GM23338 (cell line): Measurements from ENCODE around the gene LNX1. TPM values are rescaled to one million over a fixed set of nuclear protein-coding genes. Genes with fewer than 3 reads are reported as not detected.

Source experiments
- ATAC-seq: fragments of 200-7000 bp; cut with Tn5 transposase; 3 replicates; pipeline ENCODE4 v1.9.1; 2020
- DNase-seq: peaks from one replicate; pipeline ENCODE4 v3.0.0-alpha.2; 2015; ENCODE audit warnings: low spot score
- H2AFZ ChIP-seq: fragments of 200-600 bp; sonication (generic); 2 replicates; pipeline ENCODE4 v1.8.0; 2016; ENCODE audit warnings: antibody characterized with exemption, mild to moderate bottlenecking, moderate library complexity
- H3F3A ChIP-seq: fragments of 200-600 bp; sonication (generic); replicated peaks from 2 replicates; pipeline ENCODE4 v1.8.0; 2017; ENCODE audit warnings: antibody characterized with exemption, mixed run types, low read depth
- H3K27ac ChIP-seq: fragments of 200-600 bp; sonication (generic); 2 replicates; pipeline ENCODE4 v1.6.1; 2016; ENCODE audit warnings: low read depth
- H3K27me3 ChIP-seq: fragments of 200-600 bp; sonication (generic); 2 replicates; pipeline ENCODE4 v1.8.0; 2016; ENCODE audit warnings: mild to moderate bottlenecking, mixed run types, moderate library complexity; ENCODE audit not compliant: insufficient read depth
- H3K36me3 ChIP-seq: fragments of 200-600 bp; sonication (generic); 2 replicates; pipeline ENCODE4 v1.8.0; 2016; ENCODE audit warnings: mild to moderate bottlenecking; ENCODE audit not compliant: insufficient read depth
- H3K4me1 ChIP-seq: fragments of 200-600 bp; sonication (generic); 2 replicates; pipeline ENCODE4 v1.8.0; 2016; ENCODE audit warnings: mild to moderate bottlenecking, moderate library complexity; ENCODE audit not compliant: insufficient read depth
- H3K4me2 ChIP-seq: fragments of 200-600 bp; sonication (generic); 2 replicates; pipeline ENCODE4 v1.7.1; 2017; ENCODE audit warnings: mixed run types
- H3K4me3 ChIP-seq: fragments of 200-600 bp; sonication (generic); 2 replicates; pipeline ENCODE4 v1.6.1; 2016; ENCODE audit warnings: mixed run types
- H3K79me2 ChIP-seq: fragments of 200-600 bp; sonication (generic); replicated peaks from 2 replicates; pipeline ENCODE4 v1.8.0; 2017; ENCODE audit warnings: mild to moderate bottlenecking; ENCODE audit not compliant: insufficient read depth
- H3K9me2 ChIP-seq: fragments of 200-600 bp; sonication (generic); 2 replicates; pipeline ENCODE4 v1.8.0; 2017; ENCODE audit not compliant: insufficient read depth
- H4K20me1 ChIP-seq: fragments of 200-600 bp; sonication (generic); replicated peaks from 2 replicates; pipeline ENCODE4 v1.8.0; 2017; ENCODE audit warnings: mild to moderate bottlenecking; ENCODE audit not compliant: insufficient read depth
- H3K27ac Mint-ChIP-seq: 2 replicates; pipeline ENCODE4 v1.8.0; 2020; ENCODE audit warnings: inconsistent platforms, mild to moderate bottlenecking, moderate library complexity, mixed read lengths
- H3K27me3 Mint-ChIP-seq: 3 replicates; pipeline ENCODE4 v1.8.0; 2022; ENCODE audit warnings: low read depth, mild to moderate bottlenecking, moderate library complexity, mixed read lengths, inconsistent platforms; ENCODE audit not compliant: insufficient read depth, poor library complexity
- H3K36me3 Mint-ChIP-seq: 3 replicates; pipeline ENCODE4 v1.8.0; 2021; ENCODE audit warnings: low read depth, mild to moderate bottlenecking, inconsistent platforms, moderate library complexity, mixed read lengths
- H3K4me1 Mint-ChIP-seq: 3 replicates; pipeline ENCODE4 v1.8.0; 2020; ENCODE audit warnings: mild to moderate bottlenecking, inconsistent platforms, mixed read lengths
- H3K4me3 Mint-ChIP-seq: 3 replicates; pipeline ENCODE4 v1.8.0; 2021; ENCODE audit warnings: moderate library complexity, mild to moderate bottlenecking, inconsistent platforms, mixed read lengths
- H3K9me3 Mint-ChIP-seq: 3 replicates; pipeline ENCODE4 v1.8.0; 2020; ENCODE audit warnings: moderate library complexity, mild to moderate bottlenecking, inconsistent platforms, mixed read lengths
- CREB1 ChIP-seq: fragments of 250-450 bp; sonication (Bioruptor Pico); IDR thresholded peaks from 2 replicates; pipeline ENCODE4 v1.5.0; 2020; ENCODE audit warnings: low read depth, mild to moderate bottlenecking, moderate library complexity
- CTCF ChIP-seq, 2 experiments: fragments of 200-600 bp in 1 of 2; sonication (generic) in 1 of 2; conservative IDR thresholded peaks; 2 replicates each; pipeline versions ENCODE4 v1.5.1 to v1.6.1; 2016 to 2017; ENCODE audit warnings: antibody characterized with exemption in 2 of 2, low read depth in 2 of 2, mild to moderate bottlenecking in 2 of 2, moderate library complexity in 1 of 2
- ETS1 ChIP-seq: IDR thresholded peaks from 2 replicates; pipeline ENCODE4 v1.6.1; 2016; ENCODE audit warnings: antibody characterized with exemption
- EZH2phosphoT487 ChIP-seq: fragments of 200-600 bp; sonication (generic); IDR thresholded peaks from one replicate; pipeline ENCODE4 v1.8.1; 2018; ENCODE audit warnings: antibody characterized with exemption; ENCODE audit not compliant: unreplicated experiment
- NANOG ChIP-seq: IDR thresholded peaks from 2 replicates; pipeline ENCODE4 v1.6.1; 2016; ENCODE audit warnings: antibody characterized with exemption, borderline replicate concordance
- STAT1 ChIP-seq: IDR thresholded peaks from one replicate; pipeline ENCODE4 v1.6.1; 2016; ENCODE audit warnings: antibody characterized with exemption; ENCODE audit not compliant: unreplicated experiment
- ZNF114 ChIP-seq: fragments of 250-450 bp; sonication (Bioruptor Pico); IDR thresholded peaks from 2 replicates; pipeline ENCODE4 v1.5.0; 2020; ENCODE audit warnings: mild to moderate bottlenecking, moderate library complexity
- polyA plus RNA-seq: library from polyadenylated mRNA; unstranded; fragments of >200 nt; fragmentation: Nextera tagmentation; extraction: Ambion mirVana; gene quantifications from 2 replicates; pipeline ENCODE4 v1.2.1, GENCODE V29; 2016
- total RNA-seq: library from RNA; depleted of rRNA; stranded (reverse); fragments of >200 nt; shearing (Covaris generic); gene quantifications from 2 replicates; pipeline ENCODE4 v1.2.3, GENCODE V29; 2014
- TF ChIP-seq, protein P1 (sequence below): IDR thresholded peaks from one replicate; pipeline ENCODE4 v1.6.1; 2018; ENCODE audit warnings: antibody characterized with exemption; ENCODE audit not compliant: unreplicated experiment
- TF ChIP-seq, protein P2 (sequence below): fragments of 250-450 bp; sonication (Bioruptor Pico); IDR thresholded peaks from 2 replicates; pipeline ENCODE4 v1.5.0; 2020; ENCODE audit warnings: mild to moderate bottlenecking, moderate library complexity

Gene LNX1
- total and polyA plus RNA-seq, 2 experiments from 2014 or later, result 5.4 to 6.4 TPM

- TF ChIP-seq, protein P1, sequence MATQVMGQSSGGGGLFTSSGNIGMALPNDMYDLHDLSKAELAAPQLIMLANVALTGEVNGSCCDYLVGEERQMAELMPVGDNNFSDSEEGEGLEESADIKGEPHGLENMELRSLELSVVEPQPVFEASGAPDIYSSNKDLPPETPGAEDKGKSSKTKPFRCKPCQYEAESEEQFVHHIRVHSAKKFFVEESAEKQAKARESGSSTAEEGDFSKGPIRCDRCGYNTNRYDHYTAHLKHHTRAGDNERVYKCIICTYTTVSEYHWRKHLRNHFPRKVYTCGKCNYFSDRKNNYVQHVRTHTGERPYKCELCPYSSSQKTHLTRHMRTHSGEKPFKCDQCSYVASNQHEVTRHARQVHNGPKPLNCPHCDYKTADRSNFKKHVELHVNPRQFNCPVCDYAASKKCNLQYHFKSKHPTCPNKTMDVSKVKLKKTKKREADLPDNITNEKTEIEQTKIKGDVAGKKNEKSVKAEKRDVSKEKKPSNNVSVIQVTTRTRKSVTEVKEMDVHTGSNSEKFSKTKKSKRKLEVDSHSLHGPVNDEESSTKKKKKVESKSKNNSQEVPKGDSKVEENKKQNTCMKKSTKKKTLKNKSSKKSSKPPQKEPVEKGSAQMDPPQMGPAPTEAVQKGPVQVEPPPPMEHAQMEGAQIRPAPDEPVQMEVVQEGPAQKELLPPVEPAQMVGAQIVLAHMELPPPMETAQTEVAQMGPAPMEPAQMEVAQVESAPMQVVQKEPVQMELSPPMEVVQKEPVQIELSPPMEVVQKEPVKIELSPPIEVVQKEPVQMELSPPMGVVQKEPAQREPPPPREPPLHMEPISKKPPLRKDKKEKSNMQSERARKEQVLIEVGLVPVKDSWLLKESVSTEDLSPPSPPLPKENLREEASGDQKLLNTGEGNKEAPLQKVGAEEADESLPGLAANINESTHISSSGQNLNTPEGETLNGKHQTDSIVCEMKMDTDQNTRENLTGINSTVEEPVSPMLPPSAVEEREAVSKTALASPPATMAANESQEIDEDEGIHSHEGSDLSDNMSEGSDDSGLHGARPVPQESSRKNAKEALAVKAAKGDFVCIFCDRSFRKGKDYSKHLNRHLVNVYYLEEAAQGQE, result no peak
- no peak for TF ChIP-seq ZNF114 (CRISPR knock-in tag)
- no peak for TF ChIP-seq EZH2phosphoT487
- TF ChIP-seq, protein P2, sequence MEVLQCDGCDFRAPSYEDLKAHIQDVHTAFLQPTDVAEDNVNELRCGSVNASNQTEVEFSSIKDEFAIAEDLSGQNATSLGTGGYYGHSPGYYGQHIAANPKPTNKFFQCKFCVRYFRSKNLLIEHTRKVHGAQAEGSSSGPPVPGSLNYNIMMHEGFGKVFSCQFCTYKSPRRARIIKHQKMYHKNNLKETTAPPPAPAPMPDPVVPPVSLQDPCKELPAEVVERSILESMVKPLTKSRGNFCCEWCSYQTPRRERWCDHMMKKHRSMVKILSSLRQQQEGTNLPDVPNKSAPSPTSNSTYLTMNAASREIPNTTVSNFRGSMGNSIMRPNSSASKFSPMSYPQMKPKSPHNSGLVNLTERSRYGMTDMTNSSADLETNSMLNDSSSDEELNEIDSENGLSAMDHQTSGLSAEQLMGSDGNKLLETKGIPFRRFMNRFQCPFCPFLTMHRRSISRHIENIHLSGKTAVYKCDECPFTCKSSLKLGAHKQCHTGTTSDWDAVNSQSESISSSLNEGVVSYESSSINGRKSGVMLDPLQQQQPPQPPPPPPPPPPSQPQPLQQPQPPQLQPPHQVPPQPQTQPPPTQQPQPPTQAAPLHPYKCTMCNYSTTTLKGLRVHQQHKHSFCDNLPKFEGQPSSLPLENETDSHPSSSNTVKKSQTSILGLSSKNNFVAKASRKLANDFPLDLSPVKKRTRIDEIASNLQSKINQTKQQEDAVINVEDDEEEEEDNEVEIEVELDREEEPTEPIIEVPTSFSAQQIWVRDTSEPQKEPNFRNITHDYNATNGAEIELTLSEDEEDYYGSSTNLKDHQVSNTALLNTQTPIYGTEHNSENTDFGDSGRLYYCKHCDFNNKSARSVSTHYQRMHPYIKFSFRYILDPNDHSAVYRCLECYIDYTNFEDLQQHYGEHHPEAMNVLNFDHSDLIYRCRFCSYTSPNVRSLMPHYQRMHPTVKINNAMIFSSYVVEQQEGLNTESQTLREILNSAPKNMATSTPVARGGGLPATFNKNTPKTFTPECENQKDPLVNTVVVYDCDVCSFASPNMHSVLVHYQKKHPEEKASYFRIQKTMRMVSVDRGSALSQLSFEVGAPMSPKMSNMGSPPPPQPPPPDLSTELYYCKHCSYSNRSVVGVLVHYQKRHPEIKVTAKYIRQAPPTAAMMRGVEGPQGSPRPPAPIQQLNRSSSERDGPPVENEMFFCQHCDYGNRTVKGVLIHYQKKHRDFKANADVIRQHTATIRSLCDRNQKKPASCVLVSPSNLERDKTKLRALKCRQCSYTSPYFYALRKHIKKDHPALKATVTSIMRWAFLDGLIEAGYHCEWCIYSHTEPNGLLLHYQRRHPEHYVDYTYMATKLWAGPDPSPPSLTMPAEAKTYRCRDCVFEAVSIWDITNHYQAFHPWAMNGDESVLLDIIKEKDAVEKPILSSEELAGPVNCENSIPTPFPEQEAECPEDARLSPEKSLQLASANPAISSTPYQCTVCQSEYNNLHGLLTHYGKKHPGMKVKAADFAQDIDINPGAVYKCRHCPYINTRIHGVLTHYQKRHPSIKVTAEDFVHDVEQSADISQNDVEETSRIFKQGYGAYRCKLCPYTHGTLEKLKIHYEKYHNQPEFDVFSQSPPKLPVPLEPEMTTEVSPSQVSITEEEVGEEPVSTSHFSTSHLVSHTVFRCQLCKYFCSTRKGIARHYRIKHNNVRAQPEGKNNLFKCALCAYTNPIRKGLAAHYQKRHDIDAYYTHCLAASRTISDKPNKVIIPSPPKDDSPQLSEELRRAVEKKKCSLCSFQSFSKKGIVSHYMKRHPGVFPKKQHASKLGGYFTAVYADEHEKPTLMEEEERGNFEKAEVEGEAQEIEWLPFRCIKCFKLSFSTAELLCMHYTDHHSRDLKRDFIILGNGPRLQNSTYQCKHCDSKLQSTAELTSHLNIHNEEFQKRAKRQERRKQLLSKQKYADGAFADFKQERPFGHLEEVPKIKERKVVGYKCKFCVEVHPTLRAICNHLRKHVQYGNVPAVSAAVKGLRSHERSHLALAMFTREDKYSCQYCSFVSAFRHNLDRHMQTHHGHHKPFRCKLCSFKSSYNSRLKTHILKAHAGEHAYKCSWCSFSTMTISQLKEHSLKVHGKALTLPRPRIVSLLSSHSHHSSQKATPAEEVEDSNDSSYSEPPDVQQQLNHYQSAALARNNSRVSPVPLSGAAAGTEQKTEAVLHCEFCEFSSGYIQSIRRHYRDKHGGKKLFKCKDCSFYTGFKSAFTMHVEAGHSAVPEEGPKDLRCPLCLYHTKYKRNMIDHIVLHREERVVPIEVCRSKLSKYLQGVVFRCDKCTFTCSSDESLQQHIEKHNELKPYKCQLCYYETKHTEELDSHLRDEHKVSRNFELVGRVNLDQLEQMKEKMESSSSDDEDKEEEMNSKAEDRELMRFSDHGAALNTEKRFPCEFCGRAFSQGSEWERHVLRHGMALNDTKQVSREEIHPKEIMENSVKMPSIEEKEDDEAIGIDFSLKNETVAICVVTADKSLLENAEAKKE (CRISPR knock-in tag), result no peak
- no peak for TF ChIP-seq STAT1
- no peak for TF ChIP-seq CREB1 (CRISPR knock-in tag)
These were observed 38.0 kb upstream of the LNX1 start (continued) for GRCh38 chr4:53629296-53629695.

DNA sequence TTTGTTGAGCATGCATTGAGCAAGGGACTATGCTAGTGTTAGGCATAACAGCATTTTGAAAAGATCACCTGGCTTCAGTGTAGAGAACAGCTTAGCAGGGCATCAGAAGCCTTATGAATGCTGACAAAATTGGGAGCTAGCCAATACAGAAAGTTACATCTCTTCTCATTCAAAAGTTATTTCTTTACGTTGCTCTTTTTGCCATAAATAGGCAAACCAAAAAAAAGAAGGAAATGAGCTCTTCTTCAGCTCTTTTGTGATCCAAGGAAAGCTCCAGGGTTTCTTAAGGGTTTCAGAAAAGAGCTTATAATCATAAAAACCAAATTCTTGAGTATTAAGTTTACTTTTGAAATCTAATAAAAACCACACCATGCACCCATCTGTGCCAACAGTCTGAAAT, 35.2 kb upstream of the LNX1 start:
- Histone ChIP-seq H4K20me1 (no peaks in the 10 kb centered on the region), H3K79me2 (no peaks in the 10 kb centered on the region), H3K9me2 (peaks cover 5% of the 10 kb centered on the region), H3K4me3 (no peak overlapping the region), H2AFZ (no peak overlapping the region), H3K4me1 (peaks cover 5% of the 10 kb centered on the region; the same call in 1 of the 2 replicates), H3F3A (no peaks in the 10 kb centered on the region), H3K27me3 (no peaks in the 10 kb centered on the region), H3K4me2 (no peak overlapping the region), H3K27ac (no peak overlapping the region), H3K36me3 (no peaks in the 10 kb centered on the region)
- ATAC-seq (no peak), DNase-seq (no peak)
- no peaks in the 10 kb centered on the region for H3K36me3 Mint-ChIP-seq
- H3K27ac Mint-ChIP-seq, result no peak overlapping the region
- H3K4me3 Mint-ChIP-seq, result no peak overlapping the region
- H3K4me1 Mint-ChIP-seq, result peaks cover 9% of the 10 kb centered on the region
- no peaks in the 10 kb centered on the region for H3K9me3 Mint-ChIP-seq
- no peaks in the 10 kb centered on the region for H3K27me3 Mint-ChIP-seq
- TF ChIP-seq CREB1 (CRISPR knock-in tag) (no peak), STAT1 (no peak), ETS1 (no peak), CTCF (conservative IDR thresholded peaks at IDR 0.05; ENCODE audit: low read depth in 2 of 2) (no peak), NANOG (no peak)
- TF ChIP-seq, protein P1, result no peak
